ENCODE data around the gene RARB. TPM values are rescaled to one million over a fixed set of nuclear protein-coding genes. Genes with fewer than 3 reads are reported as not detected.
A peak's percentile ranks its signal among the peaks of the same experiment; 100 is the strongest.

RARB gene
- total and polyA plus RNA-seq, 2 donors (not counting 1 experiment from before 2014, with no cell fraction given) = 9.4 to 13.3 TPM

GRCh38 chr3:25410703-25411102, 17.4 kb upstream of the RARB start:
- H3K9me3 ChIP-seq (ENCODE audit: control insufficient read depth, insufficient read depth, low read depth, low read length) = no peaks in the 10 kb centered on the region
- H3K9ac ChIP-seq (ENCODE audit: insufficient read depth, low read length) = no peak overlapping the region
- H3K27me3 ChIP-seq (ENCODE audit: control insufficient read depth, insufficient read depth, low read length) = no peaks in the 10 kb centered on the region
- no peaks in the 10 kb centered on the region for H3K36me3 ChIP-seq (ENCODE audit: control insufficient read depth, insufficient read depth, low read length)
- H3K4me2 ChIP-seq (ENCODE audit: extremely low read depth, insufficient read depth, low read length) = no peak overlapping the region
- no peaks in the 10 kb centered on the region for H3K79me2 ChIP-seq (ENCODE audit: control insufficient read depth, insufficient read depth, low read length)
- DNase-seq (ENCODE audit: low read depth in 2 of 2) = no peak
- H3K4me1 ChIP-seq (ENCODE audit: control insufficient read depth, extremely low read depth, insufficient read depth, low read length) = no peaks in the 10 kb centered on the region
- H2AFZ ChIP-seq (ENCODE audit: low read length) = no peak overlapping the region
- no peaks in the 10 kb centered on the region for H4K20me1 ChIP-seq (ENCODE audit: control insufficient read depth, extremely low read depth, insufficient read depth, low read length)
- no peak overlapping the region for H3K27ac ChIP-seq (ENCODE audit: insufficient read depth, low read length)
- no peak for TF ChIP-seq EZH2 (IDR thresholded peaks at IDR 0.05; ENCODE audit: low read length, missing control alignments)
- no peak for TF ChIP-seq CTCF (conservative IDR thresholded peaks at IDR 0.05 in 1 of 2, IDR thresholded peaks at IDR 0.05 in 1 of 2; ENCODE audit: low read depth in 1 of 2, low read length in 2 of 2)
- no peak overlapping the region for H3K4me3 ChIP-seq (replicated peaks in 1 of 4; ENCODE audit: control extremely low read depth in 1 of 4, insufficient read depth in 1 of 4, low read depth in 3 of 4, low read length in 4 of 4)

DNA sequence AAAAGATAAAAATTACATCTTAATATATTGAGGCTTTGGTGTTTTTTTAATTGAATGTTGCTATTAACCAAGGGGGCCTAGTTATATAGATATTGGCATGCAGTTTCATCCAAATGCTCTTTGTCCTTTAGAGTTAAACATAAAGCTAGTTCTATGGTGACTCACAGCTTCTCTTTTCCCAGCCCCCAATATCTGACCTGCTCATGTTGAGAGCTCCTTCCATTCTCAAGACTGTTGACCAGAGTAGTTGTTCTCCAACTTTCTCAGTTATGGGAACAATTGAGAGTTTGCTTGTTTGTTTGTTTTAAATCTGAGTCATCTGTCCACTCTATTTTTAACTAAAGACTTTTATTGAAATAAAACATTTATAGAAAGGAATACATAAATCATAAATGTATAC, 15.8 kb upstream of the RARB start:
- Histone ChIP-seq H3K4me2 (ENCODE audit: extremely low read depth, insufficient read depth, low read length) (no peak overlapping the region), H3K79me2 (ENCODE audit: control insufficient read depth, insufficient read depth, low read length) (no peaks in the 10 kb centered on the region), H2AFZ (ENCODE audit: low read length) (no peak overlapping the region), H4K20me1 (ENCODE audit: control insufficient read depth, extremely low read depth, insufficient read depth, low read length) (no peaks in the 10 kb centered on the region), H3K27me3 (ENCODE audit: control insufficient read depth, insufficient read depth, low read length) (no peaks in the 10 kb centered on the region), H3K4me3 (replicated peaks in 1 of 4; ENCODE audit: control extremely low read depth in 1 of 4, insufficient read depth in 1 of 4, low read depth in 3 of 4, low read length in 4 of 4) (no peak overlapping the region), H3K27ac (ENCODE audit: insufficient read depth, low read length) (no peak overlapping the region), H3K36me3 (ENCODE audit: control insufficient read depth, insufficient read depth, low read length) (no peaks in the 10 kb centered on the region), H3K4me1 (ENCODE audit: control insufficient read depth, extremely low read depth, insufficient read depth, low read length) (no peaks in the 10 kb centered on the region), H3K9ac (ENCODE audit: insufficient read depth, low read length) (no peak overlapping the region), H3K9me3 (ENCODE audit: control insufficient read depth, insufficient read depth, low read depth, low read length) (no peaks in the 10 kb centered on the region)
- peak; percentile 37 to 59 for DNase-seq (ENCODE audit: low read depth in 2 of 2)
- TF ChIP-seq CTCF (conservative IDR thresholded peaks at IDR 0.05 in 1 of 2, IDR thresholded peaks at IDR 0.05 in 1 of 2; ENCODE audit: low read depth in 1 of 2, low read length in 2 of 2) (no peak), EZH2 (IDR thresholded peaks at IDR 0.05; ENCODE audit: low read length, missing control alignments) (no peak)

GRCh38 chr3:25416176-25416575, 11.9 kb upstream of the RARB start:
- no peaks in the 10 kb centered on the region for H4K20me1 ChIP-seq (ENCODE audit: control insufficient read depth, extremely low read depth, insufficient read depth, low read length)
- no peak overlapping the region for H3K9ac ChIP-seq (ENCODE audit: insufficient read depth, low read length)
- DNase-seq (ENCODE audit: low read depth in 2 of 2) = no peak
- no peak overlapping the region for H3K4me2 ChIP-seq (ENCODE audit: extremely low read depth, insufficient read depth, low read length)
- no peak overlapping the region for H3K27ac ChIP-seq (ENCODE audit: insufficient read depth, low read length)
- no peaks in the 10 kb centered on the region for H3K36me3 ChIP-seq (ENCODE audit: control insufficient read depth, insufficient read depth, low read length)
- no peaks in the 10 kb centered on the region for H3K4me1 ChIP-seq (ENCODE audit: control insufficient read depth, extremely low read depth, insufficient read depth, low read length)
- H3K27me3 ChIP-seq (ENCODE audit: control insufficient read depth, insufficient read depth, low read length) = no peaks in the 10 kb centered on the region
- H3K4me3 ChIP-seq (replicated peaks in 1 of 4; ENCODE audit: control extremely low read depth in 1 of 4, insufficient read depth in 1 of 4, low read depth in 3 of 4, low read length in 4 of 4) = no peak overlapping the region
- no peaks in the 10 kb centered on the region for H3K9me3 ChIP-seq (ENCODE audit: control insufficient read depth, insufficient read depth, low read depth, low read length)
- TF ChIP-seq CTCF (conservative IDR thresholded peaks at IDR 0.05 in 1 of 2, IDR thresholded peaks at IDR 0.05 in 1 of 2; ENCODE audit: low read depth in 1 of 2, low read length in 2 of 2) = no peak
- TF ChIP-seq EZH2 (IDR thresholded peaks at IDR 0.05; ENCODE audit: low read length, missing control alignments) = no peak
- H2AFZ ChIP-seq (ENCODE audit: low read length) = no peak overlapping the region
- no peaks in the 10 kb centered on the region for H3K79me2 ChIP-seq (ENCODE audit: control insufficient read depth, insufficient read depth, low read length)

All from fibroblast of lung (primary cell).